COR-L47 (cell line): Measurements from ENCODE around the gene CAV3.

ENCODE experiments used
- DNase-seq: peaks from one replicate; lab custom pipeline; 2025; lab: John Stamatoyannopoulos, UW

The CAV3 gene

GRCh38 chr3:8734908-8735307 is 1.3 kb downstream of the CAV3 start:
- DNase-seq = no peak

GRCh38 chr3:8736436-8736835 is 2.8 kb downstream of the CAV3 start:
- DNase-seq = no peak

- no peak for DNase-seq
Measured at GRCh38 chr3:8737301-8737700, 3.7 kb downstream of the CAV3 start.

- DNase-seq = no peak
Measured at GRCh38 chr3:8737823-8738222, 4.2 kb downstream of the CAV3 start.

- no peak for DNase-seq
Measured at GRCh38 chr3:8738639-8739038, 5.0 kb downstream of the CAV3 start.

GRCh38 chr3:8739757-8740504 is 6.3 kb downstream of the CAV3 start:
- no peak for DNase-seq

- DNase-seq = no peak
Measured at GRCh38 chr3:8741581-8742261, 8.1 kb downstream of the CAV3 start.

GRCh38 chr3:8743021-8743601 is 9.5 kb downstream of the CAV3 start:
- DNase-seq = no peak

GRCh38 chr3:8743911-8744310 is 10.3 kb downstream of the CAV3 start:
- no peak for DNase-seq

- no peak for DNase-seq
Measured at GRCh38 chr3:8745619-8746370, 12.2 kb downstream of the CAV3 start.

- no peak for DNase-seq
Measured at GRCh38 chr3:8746780-8747345, 13.3 kb downstream of the CAV3 start.

- no peak for DNase-seq
Measured at GRCh38 chr3:8749316-8749715, 15.7 kb downstream of the CAV3 start.

GRCh38 chr3:8752832-8753231 is 19.2 kb downstream of the CAV3 start:
- DNase-seq = no peak

- DNase-seq = no peak
Measured at GRCh38 chr3:8755097-8755496, 21.5 kb downstream of the CAV3 start.

- DNase-seq = no peak
Measured at GRCh38 chr3:8755564-8756237, 22.1 kb downstream of the CAV3 start.

- DNase-seq = no peak
Measured at GRCh38 chr3:8756671-8757070, 23.1 kb downstream of the CAV3 start.

- DNase-seq = no peak
Measured at GRCh38 chr3:8757551-8758518, 24.2 kb downstream of the CAV3 start.

GRCh38 chr3:8759038-8759707 is 25.6 kb downstream of the CAV3 start:
- DNase-seq = no peak

GRCh38 chr3:8760091-8760490 is 26.5 kb downstream of the CAV3 start:
- no peak for DNase-seq

GRCh38 chr3:8760506-8760905 is 26.9 kb downstream of the CAV3 start:
- no peak for DNase-seq
